Liver (tissue), 9 donors: ENCODE results near the gene RALGDS. TPM values are rescaled to one million over a fixed set of nuclear protein-coding genes. Genes with fewer than 3 reads are reported as not detected.

ENCODE experiments used
- DNase-seq: peaks from one replicate; pipeline ENCODE4 v3.0.0-alpha.2; 2017; ENCODE audit warnings: low spot score
- H3K27ac ChIP-seq, 2 donors: one replicate each; pipeline ENCODE4 v1.7.0; 2013; ENCODE audit warnings: inconsistent platforms in 2 of 2, low read length in 2 of 2, control low read depth in 1 of 2, low read depth in 1 of 2, mild to moderate bottlenecking in 1 of 2
- H3K27me3 ChIP-seq, 4 donors: one replicate each; pipeline versions ENCODE4 v1.6.1 to v1.7.0; 2013; ENCODE audit warnings: low read length in 3 of 4, inconsistent platforms in 1 of 4, mild to moderate bottlenecking in 1 of 4, moderate library complexity in 1 of 4; ENCODE audit not compliant: control insufficient read depth in 4 of 4, insufficient read depth in 4 of 4
- H3K36me3 ChIP-seq, 4 donors: one replicate each; pipeline versions ENCODE4 v1.6.1 to v1.7.0; 2013; ENCODE audit warnings: low read length in 3 of 4, mild to moderate bottlenecking in 3 of 4, low read depth in 1 of 4, moderate library complexity in 1 of 4; ENCODE audit not compliant: control insufficient read depth in 4 of 4, insufficient read depth in 3 of 4
- H3K4me1 ChIP-seq, 4 donors: one replicate each; pipeline versions ENCODE4 v1.6.1 to v1.7.0; 2013; ENCODE audit warnings: low read length in 3 of 4, mild to moderate bottlenecking in 3 of 4, moderate library complexity in 1 of 4; ENCODE audit not compliant: control insufficient read depth in 4 of 4, insufficient read depth in 4 of 4
- H3K4me3 ChIP-seq, 3 donors: one replicate each; pipeline versions ENCODE4 v1.6.1 to v1.7.0; 2013; ENCODE audit warnings: low read length in 3 of 3, control low read depth in 1 of 3, low read depth in 1 of 3, mild to moderate bottlenecking in 1 of 3
- H3K9ac ChIP-seq, 2 donors: one replicate each; pipeline ENCODE4 v1.7.0; 2013; ENCODE audit warnings: low read length in 2 of 2, mild to moderate bottlenecking in 2 of 2, moderate library complexity in 2 of 2, control low read depth in 1 of 2, low read depth in 1 of 2
- H3K9me3 ChIP-seq, 4 donors: one replicate each; pipeline versions ENCODE4 v1.6.1 to v1.7.0; 2013; ENCODE audit warnings: low read length in 3 of 4; ENCODE audit not compliant: control insufficient read depth in 4 of 4
- ATF3 ChIP-seq: IDR thresholded peaks from 2 replicates; pipeline ENCODE4 v1.6.1; 2016; ENCODE audit warnings: antibody characterized with exemption
- EGR1 ChIP-seq, 2 donors: IDR thresholded peaks; 2 replicates each; pipeline ENCODE4 v1.6.1; 2016 to 2018; ENCODE audit warnings: antibody characterized with exemption in 2 of 2, low read depth in 2 of 2
- FOXA1 ChIP-seq: IDR thresholded peaks from 2 replicates; pipeline ENCODE4 v1.6.1; 2016; ENCODE audit warnings: antibody characterized with exemption
- FOXA2 ChIP-seq: IDR thresholded peaks from 2 replicates; pipeline ENCODE4 v1.6.1; 2016; ENCODE audit warnings: antibody characterized with exemption
- GABPA ChIP-seq, 2 donors: IDR thresholded peaks in 1 of 2; conservative IDR thresholded peaks in 1 of 2; 2 replicates each; pipeline ENCODE4 v1.6.1; 2016; ENCODE audit warnings: antibody characterized with exemption in 2 of 2, mild to moderate bottlenecking in 1 of 2, moderate library complexity in 1 of 2
- HNF4A ChIP-seq, 2 donors: conservative IDR thresholded peaks; 2 replicates each; pipeline ENCODE4 v1.6.1; 2016; ENCODE audit warnings: antibody characterized with exemption in 2 of 2, mild to moderate bottlenecking in 2 of 2
- HNF4G ChIP-seq: IDR thresholded peaks from 2 replicates; pipeline ENCODE4 v1.6.1; 2016; ENCODE audit warnings: antibody characterized with exemption
- JUND ChIP-seq, 2 donors: IDR thresholded peaks; 2 replicates each; pipeline ENCODE4 v1.6.1; 2016; ENCODE audit warnings: antibody characterized with exemption in 2 of 2
- MAX ChIP-seq: IDR thresholded peaks from 2 replicates; pipeline ENCODE4 v1.6.1; 2016; ENCODE audit warnings: antibody characterized with exemption
- NR2F2 ChIP-seq: IDR thresholded peaks from 2 replicates; pipeline ENCODE4 v1.6.1; 2016; ENCODE audit warnings: antibody characterized with exemption
- RAD21 ChIP-seq, 2 donors: IDR thresholded peaks; 2 replicates each; pipeline ENCODE4 v1.6.1; 2016; ENCODE audit warnings: antibody characterized with exemption in 2 of 2, mild to moderate bottlenecking in 2 of 2
- RXRA ChIP-seq, 2 donors: IDR thresholded peaks; 2 replicates each; pipeline ENCODE4 v1.6.1; 2017 to 2018; ENCODE audit warnings: antibody characterized with exemption in 2 of 2, mild to moderate bottlenecking in 1 of 2
- SP1 ChIP-seq: IDR thresholded peaks from 2 replicates; pipeline ENCODE4 v1.6.1; 2018; ENCODE audit warnings: antibody characterized with exemption, mild to moderate bottlenecking
- TAF1 ChIP-seq: conservative IDR thresholded peaks from 2 replicates; pipeline ENCODE4 v1.6.1; 2016; ENCODE audit warnings: antibody characterized with exemption, mild to moderate bottlenecking
- YY1 ChIP-seq: IDR thresholded peaks from 2 replicates; pipeline ENCODE4 v1.6.1; 2016; ENCODE audit warnings: antibody characterized with exemption, mild to moderate bottlenecking
- ZBTB33 ChIP-seq: IDR thresholded peaks from 2 replicates; pipeline ENCODE4 v1.6.1; 2016; ENCODE audit warnings: antibody characterized with exemption
- WGBS: extraction: QIAGEN DNeasy Blood & Tissue Kit; methylation state at CpG from one replicate; pipeline ENCODE4 v1.1.7; 2013; 5-methylcytosine and 5-hydroxymethylcytosine counted together
- polyA plus RNA-seq, 2 donors: library from polyadenylated mRNA; stranded (reverse) in 1 of 2; unstranded in 1 of 2; fragments of 200-250 nt in 1 of 2; fragments of >200 nt in 1 of 2; fragmentation: Nextera tagmentation in 1 of 2; extraction: Ambion mirVana in 1 of 2; gene quantifications; one replicate each; pipeline versions ENCODE4 v1.2.1 to v1.2.3, GENCODE V29; 2013 to 2015
- total RNA-seq, 2 donors: library from RNA; depleted of rRNA; stranded (reverse); fragments of >200 nt; gene quantifications; one replicate each; pipeline ENCODE4 v1.2.3, GENCODE V29; 2014
- TF ChIP-seq, protein P1 (sequence below): fragments of 150-350 bp; IDR thresholded peaks from 2 replicates; pipeline ENCODE4 v1.5.1; 2017; ENCODE audit warnings: improper control_type of control experiment, low read depth, low read length; ENCODE audit not compliant: missing input control
- TF ChIP-seq, protein P2 (sequence below): IDR thresholded peaks from 2 replicates; pipeline ENCODE4 v1.6.1; 2016; ENCODE audit warnings: antibody characterized with exemption, mild to moderate bottlenecking
- donor health status: healthy.
- donor health status: healthy.
- donor health status: healthy.
- donor health status: healthy.
- donor health status: healthy.

The RALGDS gene
- total and polyA plus RNA-seq, 4 donors = 1.3 to 19.0 (median 7.3) TPM

DNA sequence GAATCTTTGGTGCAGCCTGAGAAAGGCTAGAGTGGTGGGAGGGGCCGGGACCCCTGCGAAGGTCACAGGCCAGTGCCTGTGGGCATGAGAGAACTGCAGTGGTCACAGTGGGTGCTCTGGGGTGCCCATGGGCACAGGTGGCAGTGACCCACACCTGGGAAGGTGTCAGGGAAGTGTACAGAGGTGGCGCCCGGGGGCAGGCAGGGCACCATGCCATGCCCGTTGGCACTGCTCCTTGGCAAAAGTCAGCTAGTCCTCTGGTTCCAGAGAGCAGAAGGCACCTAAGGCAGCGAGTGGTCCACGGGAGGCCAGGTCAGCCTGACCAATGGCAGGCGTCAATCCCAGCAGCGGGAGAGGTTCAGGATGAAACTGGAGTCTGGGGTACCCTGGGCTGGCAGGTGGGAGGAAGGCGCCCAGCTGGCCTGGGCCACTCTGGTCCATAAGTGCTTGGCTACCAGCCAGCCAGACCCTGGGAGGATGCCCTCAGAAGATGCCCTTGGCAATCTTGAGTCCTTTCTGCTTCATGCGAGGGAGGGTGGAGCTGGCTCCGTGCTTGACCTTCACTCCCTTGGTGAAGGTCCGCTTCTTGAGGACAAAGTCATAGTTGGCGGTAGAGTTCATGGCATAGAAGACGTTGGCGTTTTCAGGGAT is 22.8 kb downstream of the RALGDS start:
- no peak for TF ChIP-seq FOXA1
- TF ChIP-seq, protein P1, sequence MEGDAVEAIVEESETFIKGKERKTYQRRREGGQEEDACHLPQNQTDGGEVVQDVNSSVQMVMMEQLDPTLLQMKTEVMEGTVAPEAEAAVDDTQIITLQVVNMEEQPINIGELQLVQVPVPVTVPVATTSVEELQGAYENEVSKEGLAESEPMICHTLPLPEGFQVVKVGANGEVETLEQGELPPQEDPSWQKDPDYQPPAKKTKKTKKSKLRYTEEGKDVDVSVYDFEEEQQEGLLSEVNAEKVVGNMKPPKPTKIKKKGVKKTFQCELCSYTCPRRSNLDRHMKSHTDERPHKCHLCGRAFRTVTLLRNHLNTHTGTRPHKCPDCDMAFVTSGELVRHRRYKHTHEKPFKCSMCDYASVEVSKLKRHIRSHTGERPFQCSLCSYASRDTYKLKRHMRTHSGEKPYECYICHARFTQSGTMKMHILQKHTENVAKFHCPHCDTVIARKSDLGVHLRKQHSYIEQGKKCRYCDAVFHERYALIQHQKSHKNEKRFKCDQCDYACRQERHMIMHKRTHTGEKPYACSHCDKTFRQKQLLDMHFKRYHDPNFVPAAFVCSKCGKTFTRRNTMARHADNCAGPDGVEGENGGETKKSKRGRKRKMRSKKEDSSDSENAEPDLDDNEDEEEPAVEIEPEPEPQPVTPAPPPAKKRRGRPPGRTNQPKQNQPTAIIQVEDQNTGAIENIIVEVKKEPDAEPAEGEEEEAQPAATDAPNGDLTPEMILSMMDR = no peak
- TF ChIP-seq YY1 = no peak
- TF ChIP-seq SP1 = no peak
- no peak for TF ChIP-seq ATF3
- TF ChIP-seq HNF4A (conservative IDR thresholded peaks at IDR 0.05) = no peak
- no peak for TF ChIP-seq NR2F2
- TF ChIP-seq TAF1 = no peak
- no peak for TF ChIP-seq ZBTB33
- TF ChIP-seq MAX = no peak
- TF ChIP-seq HNF4G = no peak
- TF ChIP-seq JUND (IDR thresholded peaks at IDR 0.05) = no peak
- no peak for TF ChIP-seq FOXA2
- TF ChIP-seq, protein P2, sequence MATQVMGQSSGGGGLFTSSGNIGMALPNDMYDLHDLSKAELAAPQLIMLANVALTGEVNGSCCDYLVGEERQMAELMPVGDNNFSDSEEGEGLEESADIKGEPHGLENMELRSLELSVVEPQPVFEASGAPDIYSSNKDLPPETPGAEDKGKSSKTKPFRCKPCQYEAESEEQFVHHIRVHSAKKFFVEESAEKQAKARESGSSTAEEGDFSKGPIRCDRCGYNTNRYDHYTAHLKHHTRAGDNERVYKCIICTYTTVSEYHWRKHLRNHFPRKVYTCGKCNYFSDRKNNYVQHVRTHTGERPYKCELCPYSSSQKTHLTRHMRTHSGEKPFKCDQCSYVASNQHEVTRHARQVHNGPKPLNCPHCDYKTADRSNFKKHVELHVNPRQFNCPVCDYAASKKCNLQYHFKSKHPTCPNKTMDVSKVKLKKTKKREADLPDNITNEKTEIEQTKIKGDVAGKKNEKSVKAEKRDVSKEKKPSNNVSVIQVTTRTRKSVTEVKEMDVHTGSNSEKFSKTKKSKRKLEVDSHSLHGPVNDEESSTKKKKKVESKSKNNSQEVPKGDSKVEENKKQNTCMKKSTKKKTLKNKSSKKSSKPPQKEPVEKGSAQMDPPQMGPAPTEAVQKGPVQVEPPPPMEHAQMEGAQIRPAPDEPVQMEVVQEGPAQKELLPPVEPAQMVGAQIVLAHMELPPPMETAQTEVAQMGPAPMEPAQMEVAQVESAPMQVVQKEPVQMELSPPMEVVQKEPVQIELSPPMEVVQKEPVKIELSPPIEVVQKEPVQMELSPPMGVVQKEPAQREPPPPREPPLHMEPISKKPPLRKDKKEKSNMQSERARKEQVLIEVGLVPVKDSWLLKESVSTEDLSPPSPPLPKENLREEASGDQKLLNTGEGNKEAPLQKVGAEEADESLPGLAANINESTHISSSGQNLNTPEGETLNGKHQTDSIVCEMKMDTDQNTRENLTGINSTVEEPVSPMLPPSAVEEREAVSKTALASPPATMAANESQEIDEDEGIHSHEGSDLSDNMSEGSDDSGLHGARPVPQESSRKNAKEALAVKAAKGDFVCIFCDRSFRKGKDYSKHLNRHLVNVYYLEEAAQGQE = no peak
- TF ChIP-seq RAD21 (IDR thresholded peaks at IDR 0.05) = no peak
- no peak for TF ChIP-seq RXRA (IDR thresholded peaks at IDR 0.05)
- no peak for TF ChIP-seq GABPA (IDR thresholded peaks at IDR 0.05 in 1 of 2, conservative IDR thresholded peaks at IDR 0.05 in 1 of 2)
- TF ChIP-seq EGR1 (IDR thresholded peaks at IDR 0.05; ENCODE audit: low read depth in 2 of 2) = no peak
- H3K9ac ChIP-seq = no peak overlapping the region
- H3K36me3 ChIP-seq = peaks cover 2 to 62% (median 22%) of the 10 kb centered on the region in 4 donors
- no peaks in the 10 kb centered on the region for H3K4me1 ChIP-seq
- WGBS = 86% methylated on average over 16 of the region's 16 CpGs
- DNase-seq = no peak
- no peak overlapping the region for H3K4me3 ChIP-seq
- no peak overlapping the region for H3K27ac ChIP-seq
- H3K9me3 ChIP-seq = no peaks in the 10 kb centered on the region
- no peaks in the 10 kb centered on the region for H3K27me3 ChIP-seq
